H1 (cell line): ENCODE measurements around the gene NR3C2. TPM values are rescaled to one million over a fixed set of nuclear protein-coding genes. Genes with fewer than 3 reads are reported as not detected.

ENCODE experiments used
- FOSL1 ChIP-seq: IDR thresholded peaks from 2 replicates; pipeline ENCODE4 v1.6.1; 2011; ENCODE audit warnings: mild to moderate bottlenecking, low read depth, low read length, moderate library complexity; ENCODE audit not compliant: insufficient read depth
- RAD21 ChIP-seq, 2 experiments: IDR thresholded peaks in 1 of 2; conservative IDR thresholded peaks in 1 of 2; 2 replicates each; pipeline ENCODE4 v1.6.1; 2011; ENCODE audit warnings: low read depth in 2 of 2, low read length in 2 of 2, improper control_type of control experiment in 1 of 2, inconsistent platforms in 1 of 2, mild to moderate bottlenecking in 1 of 2, moderate library complexity in 1 of 2
- polyA plus RNA-seq, 7 experiments: library from polyadenylated mRNA; depleted of rRNA in 3 of 7; stranded (reverse) in 5 of 7; unstranded in 2 of 7; fragments of >200 nt in 5 of 7; fragments of 200-250 nt in 2 of 7; gene quantifications; 1 replicate in 5 of 7; 2 replicates in 1 of 7; 4 replicates in 1 of 7; pipeline versions ENCODE4 v1.2.1 to v1.2.3, GENCODE V29; 2011 to 2013; ENCODE audit warnings: missing spikeins in 2 of 7, mixed read lengths in 2 of 7
- total RNA-seq: library from RNA; stranded (reverse); fragmentation: NEBNext Ultra II Directional; extraction: Animal tissue kit (Norgen Biotek cat#: 25700); gene quantifications from 2 replicates; pipeline ENCODE4 v1.2.1, GENCODE V29; 2021

Gene NR3C2
- total and polyA plus RNA-seq, 2 of the 8 experiments (the other 6 are each of a cell fraction or from before 2014, with no cell fraction given) = 0.80 to 3.9 TPM

GRCh38 chr4:148380291-148380690 is 61.9 kb downstream of the NR3C2 start (continued):
- TF ChIP-seq FOSL1 (no peak), RAD21 (IDR thresholded peaks at IDR 0.05 in 1 of 2, conservative IDR thresholded peaks at IDR 0.05 in 1 of 2; ENCODE audit: low read depth in 2 of 2, low read length in 2 of 2) (no peak)
